Left kidney (tissue), 2 donors: ENCODE data around the gene HOXB5. TPM values are rescaled to one million over a fixed set of nuclear protein-coding genes. Genes with fewer than 3 reads are reported as not detected.

Source experiments
- DNase-seq: peaks from one replicate; pipeline ENCODE4 v3.0.0-alpha.2; 2013
- polyA plus RNA-seq: library from polyadenylated mRNA; unstranded; fragments of 120-200 nt; gene quantifications from one replicate; pipeline ENCODE4 v1.2.1, GENCODE V29; 2013; ENCODE audit not compliant: insufficient read length

The HOXB5 gene
- polyA plus RNA-seq, 1 donor = 38.2 TPM

DNA sequence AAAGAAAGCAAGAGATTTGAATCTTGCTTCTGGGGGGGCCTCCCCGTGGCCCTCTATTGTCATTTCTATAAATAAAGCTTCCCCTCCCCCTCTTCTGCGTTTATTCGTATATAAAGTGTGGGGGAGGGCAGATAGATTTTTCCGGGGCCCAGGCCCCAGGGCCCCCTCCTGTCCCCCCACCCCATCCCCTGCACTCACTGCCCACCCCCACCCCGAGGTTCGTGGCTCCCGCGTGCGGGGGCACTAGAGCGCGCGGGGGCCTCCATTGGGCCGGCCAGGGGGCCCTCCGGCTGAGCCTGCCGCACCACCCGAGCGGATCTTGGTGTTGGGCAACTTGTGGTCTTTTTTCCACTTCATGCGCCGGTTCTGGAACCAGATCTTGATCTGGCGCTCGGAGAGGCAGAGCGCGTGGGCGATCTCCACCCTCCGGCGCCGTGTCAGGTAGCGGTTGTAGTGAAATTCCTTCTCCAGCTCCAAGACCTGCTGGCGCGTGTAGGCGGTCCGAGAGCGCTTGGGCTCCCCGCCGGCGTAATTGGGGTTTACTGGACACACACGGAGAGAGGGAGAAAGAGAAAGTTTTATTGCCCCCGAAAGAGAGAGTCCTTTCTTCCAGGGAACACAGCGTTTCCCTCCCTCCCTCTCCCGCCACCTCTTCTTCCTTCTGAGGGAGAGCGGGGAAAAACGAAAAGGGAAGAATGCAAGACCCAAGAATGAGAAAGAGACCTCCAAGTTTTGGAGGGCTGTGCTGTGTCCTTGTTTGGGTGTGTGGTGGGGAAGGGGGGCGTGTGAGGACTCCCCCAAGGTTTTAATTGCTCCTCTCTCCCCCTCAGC, 16.9 kb downstream of the HOXB5 start:
- DNase-seq = no peak

DNA sequence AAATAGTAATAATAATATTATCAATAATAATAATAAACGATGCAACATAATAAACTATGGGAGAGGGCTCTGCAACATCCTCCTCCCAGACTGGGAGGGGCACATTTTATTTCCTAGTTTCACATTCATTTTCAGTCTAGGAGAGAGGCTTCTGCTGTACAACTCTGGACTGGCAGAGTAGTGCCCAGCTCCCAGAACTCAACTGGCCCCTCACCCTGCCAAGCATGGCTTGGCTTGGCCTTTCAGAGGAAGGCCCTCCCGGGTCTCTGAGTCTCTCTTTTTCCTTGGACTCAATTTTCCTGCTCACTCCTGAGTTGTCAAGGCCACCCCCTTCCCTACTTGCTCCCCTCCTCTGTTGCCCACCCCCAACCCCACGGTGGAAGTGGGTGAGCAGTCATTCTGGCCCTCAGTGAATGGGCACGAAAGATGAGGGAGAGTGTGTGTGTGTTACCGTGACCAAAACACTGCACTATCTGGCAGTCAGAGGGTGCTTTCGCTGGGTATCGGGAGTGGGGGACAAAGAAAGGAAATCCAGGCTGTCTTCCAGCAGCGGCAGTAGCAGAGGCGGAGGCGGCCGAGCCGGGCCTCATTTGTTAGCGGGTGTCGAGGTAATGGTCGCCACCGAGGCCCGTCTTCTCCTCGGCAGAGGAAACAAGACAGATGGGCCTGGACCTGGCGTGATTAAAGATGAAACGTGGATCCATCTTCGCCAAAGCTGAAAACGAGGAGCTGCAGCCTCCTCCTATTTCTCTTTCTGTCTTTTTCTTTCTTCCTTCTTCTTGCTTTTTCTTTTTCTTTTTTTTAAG, 17.7 kb downstream of the HOXB5 start:
- DNase-seq = no peak

- no peak for DNase-seq
Measured at GRCh38 chr17:48575066-48575582, 18.5 kb downstream of the HOXB5 start.

DNA sequence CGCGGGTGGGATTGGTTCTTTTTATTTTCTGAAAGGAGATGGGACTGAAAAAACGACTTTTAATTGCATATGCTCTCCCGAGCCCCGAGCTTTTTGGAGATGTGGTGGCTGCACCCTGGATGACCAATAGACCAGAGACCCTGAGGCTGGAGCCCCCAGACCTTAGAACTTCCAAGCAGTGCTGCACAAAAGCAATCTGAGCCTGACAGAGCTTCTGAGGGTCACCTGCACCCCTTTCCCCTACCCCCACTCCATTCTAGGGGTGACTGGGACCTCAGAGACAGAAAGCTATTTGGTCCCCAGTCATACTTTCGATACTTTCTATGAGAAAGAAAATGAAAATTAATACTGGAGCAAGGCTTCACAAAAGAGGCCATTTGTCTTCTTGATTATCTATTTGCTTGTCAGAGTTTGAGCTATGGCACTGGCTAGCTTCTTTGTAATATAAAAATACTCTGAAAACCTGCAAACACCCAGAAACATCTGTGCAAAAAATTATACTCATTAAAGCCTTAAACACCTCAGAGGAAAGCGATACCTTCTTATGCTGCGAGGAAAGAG, 19.0 kb downstream of the HOXB5 start:
- DNase-seq = no peak

GRCh38 chr17:48571826-48572417, 21.7 kb downstream of the HOXB5 start:
- DNase-seq = no peak

GRCh38 chr17:48571024-48571818, 22.4 kb downstream of the HOXB5 start:
- DNase-seq = peak; percentile 75

DNA sequence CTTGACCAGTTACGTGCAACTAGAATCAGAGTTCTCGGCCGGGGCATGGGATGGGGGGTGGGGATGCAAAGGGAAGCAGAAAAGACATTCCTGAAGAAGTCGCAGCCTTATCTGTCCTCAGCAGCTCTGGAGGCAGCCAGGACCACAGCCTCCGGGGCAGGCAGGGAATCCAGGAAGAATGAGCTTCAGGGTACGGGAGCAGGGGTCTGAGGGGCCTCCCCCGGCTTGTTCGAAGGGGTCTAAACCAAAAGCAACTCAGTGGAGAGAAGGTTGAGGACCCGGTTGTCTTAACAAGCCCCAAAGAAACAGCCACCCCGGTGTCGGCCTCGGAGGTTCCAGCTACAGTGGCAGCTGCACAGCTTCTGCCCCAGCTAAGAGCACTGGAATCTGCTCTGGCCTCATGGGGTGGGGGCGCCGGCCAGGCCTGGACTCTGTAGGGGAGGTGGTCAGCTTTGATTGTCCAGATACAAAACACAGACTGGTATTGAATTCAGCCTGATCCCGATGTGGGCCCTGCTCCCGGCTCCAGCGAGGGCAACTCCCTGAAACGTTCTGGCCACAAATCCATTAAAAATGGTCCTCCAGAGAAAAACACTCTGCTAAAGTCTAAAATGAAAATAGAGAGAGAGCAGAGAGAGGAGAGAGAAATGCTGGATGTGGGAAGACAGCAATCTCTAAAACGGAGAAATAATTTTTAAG, 23.1 kb downstream of the HOXB5 start:
- DNase-seq = no peak

DNA sequence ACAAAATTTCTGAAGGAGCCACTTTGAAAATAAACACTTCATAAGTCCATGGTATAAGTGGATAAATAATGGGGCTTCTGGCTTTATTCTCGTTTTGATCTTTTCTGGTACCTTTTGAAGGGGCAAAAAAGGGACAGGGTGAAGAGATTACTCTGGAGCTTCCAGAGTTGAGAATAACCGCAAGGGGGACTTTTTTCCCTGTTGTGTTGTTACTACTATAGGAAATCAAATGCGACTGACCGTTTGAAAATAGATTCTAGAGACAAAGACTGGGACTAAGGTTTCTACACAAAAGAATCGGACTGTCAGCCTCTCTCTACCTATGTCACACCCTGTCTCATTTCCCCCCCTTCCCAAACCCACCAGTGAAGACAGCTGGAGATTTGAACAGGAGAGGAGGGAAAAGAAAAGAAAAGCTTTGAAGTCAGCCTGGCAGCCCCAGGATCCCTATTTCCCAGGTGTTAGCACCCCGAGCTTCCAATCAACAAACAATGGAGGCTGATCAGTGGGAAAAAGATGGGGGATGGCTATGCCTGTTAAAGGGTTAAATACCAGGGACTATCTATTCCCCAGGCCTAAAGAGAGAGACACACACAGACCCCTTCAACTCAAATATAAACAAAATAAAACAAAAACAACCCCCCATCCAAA, 23.8 kb downstream of the HOXB5 start:
- no peak for DNase-seq

GRCh38 chr17:48569240-48569582, 24.4 kb downstream of the HOXB5 start:
- DNase-seq = no peak

GRCh38 chr17:48568499-48569239, 24.9 kb downstream of the HOXB5 start:
- DNase-seq = no peak

DNA sequence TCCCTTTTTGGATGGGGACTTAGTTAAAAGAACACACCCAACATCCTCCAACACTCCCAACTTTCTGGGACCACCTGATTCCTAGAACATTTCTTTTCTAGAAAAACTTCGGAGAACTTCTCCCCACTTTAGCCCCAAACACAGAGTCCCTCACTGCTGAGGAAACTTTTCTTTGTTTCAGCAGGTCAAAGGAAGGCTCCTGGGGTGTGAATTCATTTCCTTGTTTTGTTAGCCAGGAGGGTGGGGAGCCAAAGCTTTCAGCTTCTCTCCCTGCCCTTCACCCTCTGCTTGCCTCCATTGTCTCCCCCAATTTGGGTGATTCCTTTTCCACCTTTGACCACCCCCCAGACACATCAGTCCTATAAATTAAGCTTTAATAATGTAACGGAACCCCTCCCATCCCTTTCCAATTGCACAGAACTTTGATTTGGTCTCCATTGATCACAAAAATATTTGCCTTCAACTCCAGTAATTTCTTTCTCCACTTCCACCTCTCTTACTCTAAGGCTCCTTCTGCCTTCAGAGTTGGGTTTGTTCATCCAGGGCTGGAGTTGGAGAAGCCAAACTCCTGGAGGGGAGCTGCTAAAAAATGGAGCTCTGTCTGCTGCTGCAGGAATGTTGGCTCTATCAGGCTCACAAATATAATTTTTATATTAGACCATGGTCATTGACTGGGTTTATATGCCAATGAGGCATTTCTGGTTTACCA, 25.8 kb downstream of the HOXB5 start:
- no peak for DNase-seq

DNA sequence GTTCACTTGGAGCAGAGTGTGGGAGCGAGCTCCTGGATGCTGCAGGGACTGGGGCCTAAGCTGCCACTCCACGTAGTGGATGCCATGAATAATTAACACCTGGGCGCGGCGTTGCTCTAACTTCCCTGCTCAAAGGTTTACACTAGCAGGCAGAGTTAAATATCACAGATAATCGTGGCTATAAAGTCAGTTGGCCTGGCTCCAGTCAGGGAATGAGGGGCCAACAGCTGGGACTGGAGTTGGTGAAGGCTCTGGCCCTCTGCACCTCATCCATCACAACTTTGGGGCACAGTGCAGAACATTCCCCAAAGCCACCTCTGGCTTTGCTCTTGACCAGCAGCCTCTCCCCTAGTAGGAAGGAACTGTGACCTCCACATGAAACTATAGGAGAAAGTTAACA, 26.4 kb downstream of the HOXB5 start:
- DNase-seq = no peak

DNA sequence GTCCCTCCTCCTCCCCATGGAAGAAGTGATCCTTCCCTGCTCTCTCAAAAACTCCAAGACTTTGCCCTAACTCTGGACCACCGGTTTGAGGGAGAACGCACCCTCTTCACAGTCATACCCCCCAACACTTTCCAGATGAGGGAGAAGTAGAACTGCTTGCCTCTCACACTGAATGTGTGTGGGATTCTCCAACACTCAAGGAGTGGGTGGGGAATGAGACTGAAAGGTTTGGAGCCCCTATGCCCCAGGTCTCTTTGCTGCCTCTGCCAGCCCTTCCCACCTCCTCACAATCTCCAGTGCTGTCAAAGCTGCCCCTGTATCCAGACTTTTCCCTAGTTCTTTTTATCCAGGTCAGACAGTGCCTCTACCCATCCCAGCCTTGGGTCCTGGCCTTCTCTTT, 26.9 kb downstream of the HOXB5 start:
- DNase-seq = no peak

- DNase-seq = no peak
Measured at GRCh38 chr17:48565925-48566710, 27.5 kb downstream of the HOXB5 start.

GRCh38 chr17:48565022-48565554, 28.5 kb downstream of the HOXB5 start:
- no peak for DNase-seq

GRCh38 chr17:48564188-48565021, 29.2 kb downstream of the HOXB5 start:
- DNase-seq = no peak

DNA sequence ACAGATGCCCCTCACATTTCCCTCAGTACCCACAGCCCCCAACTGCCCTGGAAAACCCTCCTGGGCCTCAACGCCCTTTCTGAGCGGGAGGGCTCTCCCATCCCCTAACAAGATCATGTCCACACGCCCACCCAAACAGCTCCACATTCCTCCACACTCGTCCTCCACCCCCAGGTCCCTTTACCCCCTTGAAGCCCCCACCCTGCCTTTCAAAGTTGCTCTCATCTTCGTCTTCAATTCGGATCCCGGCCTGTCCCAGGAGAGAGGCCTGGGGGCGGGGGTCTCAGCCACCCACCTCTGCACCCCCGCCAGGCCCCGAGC, 29.8 kb downstream of the HOXB5 start:
- DNase-seq = no peak
